Measurements from ENCODE around the gene TBC1D20. TPM values are rescaled to one million over a fixed set of nuclear protein-coding genes. Genes with fewer than 3 reads are reported as not detected.
A peak's percentile ranks its signal among the peaks of the same experiment; 100 is the strongest.

TBC1D20 gene
- total and polyA plus RNA-seq, 2 experiments from 2014 or later: 31.3 to 40.0 TPM

DNA sequence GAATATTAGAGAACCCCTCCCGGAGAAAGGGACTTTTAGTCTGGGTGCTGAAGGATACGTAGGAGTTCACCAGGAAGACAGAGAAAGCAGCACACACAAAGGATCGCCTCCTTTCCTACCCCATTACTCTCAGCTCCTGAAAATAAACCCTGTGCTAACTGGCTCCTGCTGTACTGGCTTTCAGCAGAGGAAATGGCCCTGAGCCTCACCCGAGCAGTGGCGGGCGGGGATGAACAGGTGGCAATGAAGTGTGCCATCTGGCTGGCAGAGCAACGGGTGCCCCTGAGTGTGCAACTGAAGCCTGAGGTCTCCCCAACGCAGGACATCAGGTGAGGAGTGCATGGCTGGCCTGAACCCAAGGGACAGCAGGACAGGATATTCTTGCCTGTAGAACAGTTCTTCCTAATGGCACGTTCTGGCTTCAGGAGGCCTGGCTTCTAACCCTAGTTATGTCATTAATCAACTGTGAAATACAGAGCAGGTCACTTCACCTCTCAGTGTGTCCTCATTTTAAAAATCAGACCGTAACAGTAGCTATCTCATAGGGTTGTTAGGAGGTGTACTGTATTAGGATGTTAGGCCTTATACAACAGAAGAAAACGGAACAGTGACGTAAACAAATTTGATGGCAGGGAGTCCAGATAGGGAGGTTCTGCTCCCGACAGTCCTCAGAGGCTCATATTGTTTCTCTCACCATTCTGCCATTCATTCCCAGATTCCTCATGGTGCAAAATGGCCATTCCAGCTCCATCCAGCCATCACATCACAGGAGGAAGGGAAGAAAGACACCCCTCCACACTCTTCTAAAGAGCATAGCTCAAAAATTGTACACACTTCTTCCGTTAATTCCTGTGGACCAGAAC is 52.4 kb downstream of the TBC1D20 start:
- peaks cover 5% of the 10 kb centered on the region for H3K4me1 ChIP-seq (ENCODE audit: low read depth)
- DNase-seq (ENCODE audit: low read depth in 1 of 2, low spot score in 1 of 2): no peak
- H3K27ac ChIP-seq: no peak overlapping the region
- H3K36me3 ChIP-seq: peaks cover 2% of the 10 kb centered on the region
- H3K9me3 ChIP-seq (ENCODE audit: low read depth): no peaks in the 10 kb centered on the region
- H3K4me3 ChIP-seq: no peak overlapping the region
- no peaks in the 10 kb centered on the region for H3K27me3 ChIP-seq
- TF ChIP-seq, protein P1, sequence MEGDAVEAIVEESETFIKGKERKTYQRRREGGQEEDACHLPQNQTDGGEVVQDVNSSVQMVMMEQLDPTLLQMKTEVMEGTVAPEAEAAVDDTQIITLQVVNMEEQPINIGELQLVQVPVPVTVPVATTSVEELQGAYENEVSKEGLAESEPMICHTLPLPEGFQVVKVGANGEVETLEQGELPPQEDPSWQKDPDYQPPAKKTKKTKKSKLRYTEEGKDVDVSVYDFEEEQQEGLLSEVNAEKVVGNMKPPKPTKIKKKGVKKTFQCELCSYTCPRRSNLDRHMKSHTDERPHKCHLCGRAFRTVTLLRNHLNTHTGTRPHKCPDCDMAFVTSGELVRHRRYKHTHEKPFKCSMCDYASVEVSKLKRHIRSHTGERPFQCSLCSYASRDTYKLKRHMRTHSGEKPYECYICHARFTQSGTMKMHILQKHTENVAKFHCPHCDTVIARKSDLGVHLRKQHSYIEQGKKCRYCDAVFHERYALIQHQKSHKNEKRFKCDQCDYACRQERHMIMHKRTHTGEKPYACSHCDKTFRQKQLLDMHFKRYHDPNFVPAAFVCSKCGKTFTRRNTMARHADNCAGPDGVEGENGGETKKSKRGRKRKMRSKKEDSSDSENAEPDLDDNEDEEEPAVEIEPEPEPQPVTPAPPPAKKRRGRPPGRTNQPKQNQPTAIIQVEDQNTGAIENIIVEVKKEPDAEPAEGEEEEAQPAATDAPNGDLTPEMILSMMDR (IDR thresholded peaks at IDR 0.05; ENCODE audit: low read depth, low read length): no peak

DNA sequence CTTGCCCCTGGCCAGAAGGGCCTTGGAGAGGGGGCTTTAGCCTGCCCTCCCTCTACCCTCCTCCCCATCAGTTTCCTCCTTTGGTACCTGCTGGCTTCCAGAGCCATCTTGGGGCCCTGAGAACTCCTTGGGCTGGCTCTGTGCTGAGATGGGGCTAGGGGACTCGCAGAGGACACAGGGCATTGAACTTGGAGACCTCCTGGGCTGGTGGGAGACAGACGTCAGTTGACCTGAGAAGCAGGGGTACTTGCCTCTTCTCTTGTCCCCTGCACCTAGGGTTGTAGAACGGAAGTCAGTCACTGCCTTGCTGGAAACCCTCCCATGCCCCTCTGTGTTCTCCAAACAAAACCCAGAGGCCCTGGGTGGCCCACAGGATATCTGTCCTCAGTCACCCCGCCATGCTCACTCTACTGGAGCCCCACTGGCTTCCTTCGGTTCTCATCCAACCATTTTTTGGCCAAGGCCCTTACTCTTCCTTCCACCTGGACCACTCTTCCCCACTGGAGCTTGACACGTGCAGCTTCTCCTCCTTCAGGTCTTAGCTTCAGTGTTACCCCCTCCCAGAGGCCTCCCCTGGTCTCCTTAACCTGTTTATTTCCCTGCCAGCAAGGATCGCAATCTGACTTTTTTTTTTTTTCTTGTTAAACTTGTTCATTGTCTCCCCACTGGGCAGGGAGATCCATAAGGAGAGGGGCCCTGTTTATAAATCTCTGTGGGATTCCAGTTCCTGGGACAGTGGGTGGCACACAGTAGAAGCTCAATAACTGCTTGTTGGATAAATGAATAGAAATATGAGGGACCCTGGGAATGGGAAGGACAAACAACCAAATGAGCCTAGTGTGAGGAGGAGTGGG is 53.3 kb downstream of the TBC1D20 start:
- H3K4me3 ChIP-seq: peak overlapping the region; percentile 92
- peaks cover 2% of the 10 kb centered on the region for H3K36me3 ChIP-seq
- peak overlapping the region; percentile 84 for H3K27ac ChIP-seq
- H3K4me1 ChIP-seq (ENCODE audit: low read depth): peaks cover 5% of the 10 kb centered on the region
- TF ChIP-seq, protein P1 (IDR thresholded peaks at IDR 0.05; ENCODE audit: low read depth, low read length): no peak
- H3K9me3 ChIP-seq (ENCODE audit: low read depth): no peaks in the 10 kb centered on the region
- no peak for DNase-seq (ENCODE audit: low read depth in 1 of 2, low spot score in 1 of 2)
- H3K27me3 ChIP-seq: no peaks in the 10 kb centered on the region

DNA sequence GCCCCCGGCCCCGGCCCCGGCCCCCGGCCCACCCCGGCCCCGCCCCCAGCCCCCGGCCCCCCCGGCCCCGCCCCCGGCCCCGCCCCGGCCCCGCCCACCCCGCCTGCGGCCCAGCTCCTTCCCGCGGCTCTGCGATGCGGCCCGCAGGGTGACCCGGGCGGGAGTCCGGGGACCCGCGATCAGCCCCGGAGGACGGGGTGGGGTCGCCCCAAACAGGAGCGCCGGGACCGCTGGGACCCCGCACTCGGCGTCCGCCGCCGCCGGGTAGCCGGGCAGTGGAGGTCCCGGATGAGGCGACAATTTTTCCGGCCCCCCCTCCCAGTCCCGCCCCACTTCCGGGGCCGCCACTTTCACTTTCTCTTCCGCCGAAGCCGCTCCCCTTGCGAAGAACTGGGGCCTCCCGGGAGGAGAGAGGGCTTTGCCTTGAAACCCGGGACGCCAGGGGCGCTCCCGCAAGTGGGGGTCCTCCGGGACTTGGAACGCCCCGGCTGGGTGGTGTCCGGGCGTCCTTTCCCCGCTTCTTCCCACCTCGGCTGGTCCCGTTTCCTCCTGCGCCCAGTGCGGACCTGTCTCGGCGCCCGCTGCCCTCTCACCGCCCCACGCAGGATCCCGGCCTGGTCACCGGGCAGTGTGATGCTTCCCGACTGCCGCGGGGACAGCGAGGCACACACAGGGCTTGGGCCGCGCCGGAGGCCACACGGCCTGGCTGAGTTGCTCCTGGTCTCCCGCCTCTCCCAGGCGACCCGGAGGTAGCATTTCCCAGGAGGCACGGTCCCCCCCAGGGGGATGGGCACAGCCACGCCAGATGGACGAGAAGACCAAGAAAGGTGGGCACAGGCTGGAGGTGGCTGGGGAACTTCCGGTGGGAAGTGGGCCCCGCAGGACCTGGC is 54.1 kb downstream of the TBC1D20 start, which contains the start of gene RBCK1:
RBCK1 (plus strand) TSS at position 347 of the 890 bp plus-strand sequence; CDS start at position 806, 459 bp downstream.
- Histone ChIP-seq H3K4me3 (peak within 1 kb of the TSS; percentile 92), H3K9me3 (ENCODE audit: low read depth) (no peaks in the 10 kb centered on the region), H3K27ac (peak within 1 kb of the TSS; percentile 84), H3K4me1 (ENCODE audit: low read depth) (peaks cover 5% of the 10 kb centered on the region), H3K36me3 (peaks cover 2% of the 10 kb centered on the region), H3K27me3 (no peaks in the 10 kb centered on the region)
- TF ChIP-seq, protein P1 (IDR thresholded peaks at IDR 0.05; ENCODE audit: low read depth, low read length): no peak
- DNase-seq (ENCODE audit: low read depth in 1 of 2, low spot score in 1 of 2): peak; percentile 77 to 82

DNA sequence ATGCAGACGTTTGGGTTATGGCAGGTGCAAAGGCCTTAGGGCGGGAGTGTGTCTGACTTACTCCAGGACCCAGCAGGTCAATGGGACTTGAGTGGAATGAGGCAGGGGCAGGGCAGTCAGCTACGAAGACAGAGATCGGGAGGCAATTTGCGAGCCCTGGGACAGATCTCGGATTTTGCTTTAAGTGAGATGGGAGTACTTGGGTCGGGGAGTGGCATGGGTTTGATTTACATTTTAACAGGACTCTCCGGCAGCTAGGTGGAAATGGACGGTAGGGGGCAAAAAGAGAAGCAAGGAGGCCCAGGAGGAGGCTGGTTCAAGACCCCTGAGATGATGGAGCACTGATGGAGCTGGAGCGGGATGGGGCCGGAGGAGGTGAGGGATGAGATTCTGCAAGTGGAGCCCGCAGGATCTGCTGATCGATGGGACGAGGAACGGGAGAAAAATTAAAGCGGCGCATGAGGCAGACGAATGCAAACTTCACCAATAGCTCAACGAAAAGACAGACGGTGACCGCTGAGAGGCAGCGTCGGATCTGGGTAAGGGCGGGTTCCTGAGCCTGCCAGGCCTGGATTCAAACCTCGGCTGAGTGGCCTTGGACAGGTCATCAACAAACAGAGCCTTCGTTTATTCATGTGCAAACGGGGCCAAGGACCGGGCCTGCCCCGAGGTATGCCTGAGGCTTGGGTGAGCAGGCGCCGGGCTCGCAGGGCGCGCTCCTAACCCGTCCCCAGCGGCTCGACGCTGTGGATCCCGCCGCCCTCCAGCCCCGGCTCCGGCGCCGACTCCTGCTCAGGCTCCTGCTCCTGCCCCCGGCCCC is 55.0 kb downstream of the TBC1D20 start:
- TF ChIP-seq, protein P1 (IDR thresholded peaks at IDR 0.05; ENCODE audit: low read depth, low read length): peak; percentile 37
- H3K27ac ChIP-seq: no peak overlapping the region
- H3K9me3 ChIP-seq (ENCODE audit: low read depth): no peaks in the 10 kb centered on the region
- peaks cover 5% of the 10 kb centered on the region for H3K4me1 ChIP-seq (ENCODE audit: low read depth)
- H3K27me3 ChIP-seq: no peaks in the 10 kb centered on the region
- peaks cover under 1% of the 10 kb centered on the region for H3K36me3 ChIP-seq
- peak overlapping the region; percentile 32 for H3K4me3 ChIP-seq
- DNase-seq (ENCODE audit: low read depth in 1 of 2, low spot score in 1 of 2): peak; percentile 84 to 87
